ENCODE measurements around the gene ABCB10. TPM values are rescaled to one million over a fixed set of nuclear protein-coding genes. Genes with fewer than 3 reads are reported as not detected.
"Not testable (repeated sequence)": the region's sequence is repeated elsewhere in the genome, so short reads cannot be mapped to it uniquely, and the experiment has no call there.

The ABCB10 gene
- total RNA-seq: 10 to 100 TPM; 42.3 to 46.9 TPM

DNA sequence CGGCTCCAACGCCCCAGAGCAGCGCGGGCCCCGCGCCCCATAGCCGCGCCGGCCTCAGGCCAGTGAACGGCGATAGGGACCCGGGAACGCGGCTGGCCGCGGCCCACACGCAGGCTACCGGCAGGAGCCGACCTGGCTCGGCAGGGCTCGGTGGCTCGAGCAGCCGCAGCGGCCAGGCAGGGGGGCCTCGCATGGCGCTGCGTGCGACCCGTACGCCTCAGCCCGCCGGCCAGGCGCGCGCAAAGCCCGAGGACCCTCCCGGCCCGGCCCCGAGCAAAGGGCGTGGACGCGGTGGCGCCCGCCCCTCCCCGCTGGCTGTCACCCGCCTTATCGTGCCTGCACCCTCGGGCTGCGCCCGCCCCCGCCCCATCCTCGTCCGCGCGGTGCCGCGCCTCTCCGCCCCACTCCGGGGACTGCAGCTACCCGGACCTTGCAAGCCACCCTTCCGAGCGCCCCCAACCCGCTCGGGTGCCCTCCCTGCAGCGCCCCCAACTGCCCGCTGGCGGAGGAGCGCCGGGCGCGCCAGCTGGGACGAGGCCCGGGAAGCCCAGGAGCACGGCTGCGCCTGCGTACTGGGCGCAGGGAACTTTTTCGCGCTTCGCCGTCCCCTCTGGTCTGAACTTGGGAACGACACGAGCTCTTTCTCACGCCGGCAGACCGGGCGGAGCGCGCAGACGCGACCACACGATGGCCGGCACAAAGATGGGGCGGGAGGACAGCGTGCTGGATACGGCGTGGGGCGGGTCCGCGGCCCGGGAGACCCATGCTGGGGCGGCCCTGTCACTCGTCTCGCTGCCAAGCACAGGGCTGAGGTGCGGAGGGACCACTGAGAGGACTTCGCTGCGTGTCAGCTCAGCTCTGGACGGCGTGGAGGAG, at the start of gene ABCB10:
TSS of gene ABCB10 (minus strand) at position 248 of the 876 bp plus-strand sequence. CDS start at position 193, 55 bp downstream.
- CTCF ChIA-PET: interaction anchor here (0.7 to 2.1 kb wide), 6 partner anchors 41 to 1421 kb away, joined by 3 to 8 read pairs (median 4); partner anchors contain the start of gene URB2
- POLR2A ChIA-PET: interaction anchor here (0.6 to 1.9 kb wide), 6 partner anchors 38 to 118 kb away, joined by 3 to 11 read pairs (median 5); partner anchors contain the start of gene NUP133

GRCh38 chr1:229607370-229607769, 48.9 kb upstream of the ABCB10 start:
- ChIA-PET CTCF (no interaction called here), POLR2A (no interaction called here)

DNA sequence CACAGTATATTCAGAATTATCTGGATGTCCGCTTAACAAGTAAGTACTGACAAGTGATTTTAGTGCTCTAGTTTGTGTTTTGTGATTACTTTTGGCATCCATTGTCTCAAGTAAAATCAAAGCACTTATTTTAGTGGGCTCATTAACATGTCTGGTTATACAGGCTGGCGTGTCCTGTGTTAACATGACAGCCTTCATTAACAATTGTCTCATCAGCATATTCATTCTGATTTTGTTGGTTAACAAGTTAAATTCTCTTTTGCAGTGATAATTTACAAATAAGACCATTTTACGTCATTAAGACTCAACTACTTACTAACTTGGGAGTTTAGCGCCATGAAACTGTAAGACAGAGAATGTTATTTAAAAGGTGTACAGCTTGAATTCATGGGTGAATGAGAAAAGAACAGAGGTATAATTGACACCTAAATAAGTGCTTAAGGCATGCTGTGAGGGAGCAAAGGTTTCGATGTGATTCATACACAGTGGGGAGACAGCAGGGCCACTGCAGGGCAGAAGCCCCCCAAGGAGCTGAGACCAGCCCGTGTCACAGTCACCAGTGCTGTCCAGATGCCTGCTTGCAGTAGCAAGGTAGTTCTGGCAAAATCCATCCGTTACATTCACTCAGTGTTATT, 45.0 kb upstream of the ABCB10 start:
- CTCF ChIA-PET: no interaction called here
- POLR2A ChIA-PET: no interaction called here

DNA sequence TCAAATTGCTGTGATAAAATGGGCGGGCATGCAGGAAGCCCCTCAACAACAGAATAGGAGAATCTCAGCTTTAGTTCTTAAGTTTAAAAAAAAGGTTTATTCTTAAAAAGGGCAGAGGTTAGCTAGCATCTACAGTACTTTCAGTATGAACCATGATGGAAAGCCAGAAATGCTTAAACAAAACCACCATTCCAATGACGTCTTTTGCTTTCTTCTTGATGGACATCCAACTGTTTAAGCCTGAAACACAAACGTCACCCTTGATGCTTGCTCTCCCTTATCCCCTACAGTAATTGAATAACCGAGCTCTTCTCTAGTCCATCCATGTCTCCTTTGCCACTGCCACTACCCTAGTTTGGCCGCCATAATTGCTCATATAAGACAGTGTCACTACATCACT, 41.7 kb upstream of the ABCB10 start:
- ChIA-PET CTCF (no interaction called here), POLR2A (no interaction called here)

DNA sequence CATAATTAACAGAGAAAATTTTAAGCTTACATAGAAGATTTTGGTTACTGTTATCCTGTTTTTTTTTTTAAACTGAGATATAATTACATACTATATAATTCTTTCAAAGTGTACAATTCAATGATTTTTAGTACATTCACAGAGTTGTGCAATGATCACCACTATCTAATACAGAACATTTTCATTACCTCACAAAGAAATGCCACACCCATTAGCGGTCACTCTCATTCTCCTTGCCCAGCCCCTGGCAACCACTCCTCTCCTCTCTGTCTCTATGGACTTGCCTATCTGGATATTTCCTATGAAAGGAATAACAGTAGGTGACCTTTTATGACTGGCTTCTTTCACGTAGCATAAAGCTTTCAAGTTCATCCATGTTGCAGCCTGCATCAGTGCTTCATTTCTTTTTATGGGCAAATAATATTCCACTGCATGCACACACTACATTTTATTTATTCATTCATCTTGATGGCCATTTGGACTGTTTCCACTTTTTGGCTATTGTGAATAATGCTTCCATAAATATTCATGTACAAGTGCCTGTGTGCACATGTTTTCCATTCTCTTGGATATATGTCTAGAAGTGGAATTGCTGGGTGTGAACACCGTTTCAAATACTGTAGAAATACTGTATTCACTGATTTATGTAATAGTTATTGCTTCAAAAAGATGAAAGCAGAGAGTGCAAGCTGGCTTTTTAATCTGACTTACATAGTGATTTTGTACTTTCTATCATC, 40.9 kb upstream of the ABCB10 start:
- CTCF ChIA-PET: no interaction called here
- POLR2A ChIA-PET: no interaction called here

DNA sequence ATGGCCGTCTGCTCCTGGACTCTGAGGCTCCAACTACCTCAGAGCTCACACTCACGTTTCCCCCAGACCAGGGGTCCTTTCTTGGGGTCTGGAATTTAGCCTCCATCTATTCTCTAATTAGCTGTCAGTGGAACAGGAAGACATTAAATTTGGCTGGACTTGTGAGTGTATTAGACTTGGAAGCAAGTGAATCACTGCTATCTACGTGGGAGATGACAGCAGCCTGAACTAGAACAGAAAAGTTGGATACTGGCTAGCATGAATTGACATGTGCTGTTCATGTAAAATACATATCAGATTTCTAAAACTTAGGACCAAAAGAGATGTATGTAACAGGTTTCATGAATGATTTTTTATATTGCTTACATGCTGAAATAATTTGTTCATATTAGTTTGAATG, 39.4 kb upstream of the ABCB10 start:
- CTCF ChIA-PET: no interaction called here
- POLR2A ChIA-PET: no interaction called here

DNA sequence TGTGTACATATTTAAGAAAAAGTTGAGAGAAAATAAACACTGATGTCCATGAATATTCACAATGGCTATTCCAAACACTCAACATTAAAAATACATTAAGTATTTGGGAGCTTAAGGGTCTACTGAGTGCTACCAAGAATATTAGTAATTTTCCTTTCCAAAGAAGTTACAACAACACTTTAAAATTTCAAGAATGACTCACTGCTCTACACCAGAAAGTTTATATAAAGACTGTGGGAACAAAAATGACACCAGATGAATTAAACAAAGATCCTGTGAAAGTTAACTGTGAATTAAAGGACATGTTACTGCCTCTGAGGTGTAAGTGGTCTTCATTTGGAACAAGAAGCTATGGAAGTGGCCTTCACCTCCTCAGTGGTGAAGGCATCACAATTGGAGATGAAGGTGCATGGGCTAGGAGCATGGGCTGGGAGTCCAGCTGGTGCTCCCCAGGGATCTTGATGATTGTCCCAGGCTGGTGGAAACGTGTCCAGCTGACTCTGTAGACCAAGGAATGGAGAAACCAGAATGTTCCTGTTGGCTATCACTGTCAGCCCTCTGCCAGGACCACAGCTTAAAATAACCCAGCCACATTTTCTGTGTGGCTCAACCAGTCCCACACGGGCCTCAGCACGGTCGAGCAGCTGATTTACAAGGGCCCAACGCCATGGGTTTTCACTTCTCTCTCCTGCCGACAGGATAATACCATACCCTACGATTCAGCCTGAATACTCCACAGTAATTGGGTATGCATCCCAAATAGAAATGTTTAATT, 38.6 kb upstream of the ABCB10 start:
- ChIA-PET POLR2A (interaction anchor here (1.2 kb wide), 1 partner anchor 39 kb away, joined by 3 read pairs; the partner anchor contains the start of gene ABCB10), CTCF (interaction anchor here (0.6 kb wide), 1 partner anchor 11 kb away, joined by 3 read pairs; no protein-coding TSS in a partner anchor)

- POLR2A ChIA-PET, CTCF ChIA-PET: not testable (repeated sequence)
These were observed 37.4 kb upstream of the ABCB10 start for GRCh38 chr1:229595876-229596275.

DNA sequence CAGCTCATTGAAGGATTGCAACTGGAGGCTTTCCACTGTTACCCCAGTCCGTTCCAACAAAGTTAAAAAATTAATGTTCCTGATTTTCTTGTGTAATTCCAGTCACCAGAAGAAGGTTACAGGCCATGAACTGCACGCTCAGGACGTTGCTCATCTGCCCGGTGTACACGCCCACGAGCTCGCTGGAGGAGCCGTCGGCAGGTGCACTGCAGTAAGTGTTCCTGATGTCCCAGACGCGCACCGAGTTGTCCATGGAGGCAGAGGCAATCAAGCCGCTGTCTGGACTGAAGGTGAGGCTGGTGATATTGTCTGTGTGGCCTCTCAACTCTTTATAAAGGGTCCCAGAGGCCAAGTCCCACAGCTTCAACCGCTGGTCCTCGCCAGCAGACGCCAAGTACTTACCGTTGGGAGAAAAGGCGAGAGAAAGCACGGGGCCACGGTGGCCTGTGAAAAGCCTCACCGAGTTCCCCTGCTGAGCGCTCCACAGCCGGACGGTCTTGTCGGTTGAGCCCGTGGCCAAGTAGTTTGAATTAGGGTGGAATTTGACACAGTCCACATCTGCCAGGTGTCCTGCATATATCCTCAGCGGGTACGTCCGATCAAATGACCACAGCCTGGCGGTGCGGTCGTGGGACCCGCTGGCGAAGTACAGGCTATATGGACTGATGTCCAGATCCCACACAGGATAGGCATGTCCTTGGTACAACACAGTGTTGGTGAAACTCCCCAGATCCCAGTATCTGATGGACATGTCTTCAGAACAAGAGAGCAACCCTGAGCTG, 35.9 kb upstream of the ABCB10 start:
- ChIA-PET POLR2A (no interaction called here), CTCF (no interaction called here)

GRCh38 chr1:229593800-229594199, 35.3 kb upstream of the ABCB10 start:
- POLR2A ChIA-PET: no interaction called here

GRCh38 chr1:229590119-229590518, 31.6 kb upstream of the ABCB10 start:
- ChIA-PET POLR2A (no interaction called here), CTCF (no interaction called here)

More at GRCh38 chr1:229593800-229594199, 35.3 kb upstream of the ABCB10 start:
- CTCF ChIA-PET: no interaction called here

DNA sequence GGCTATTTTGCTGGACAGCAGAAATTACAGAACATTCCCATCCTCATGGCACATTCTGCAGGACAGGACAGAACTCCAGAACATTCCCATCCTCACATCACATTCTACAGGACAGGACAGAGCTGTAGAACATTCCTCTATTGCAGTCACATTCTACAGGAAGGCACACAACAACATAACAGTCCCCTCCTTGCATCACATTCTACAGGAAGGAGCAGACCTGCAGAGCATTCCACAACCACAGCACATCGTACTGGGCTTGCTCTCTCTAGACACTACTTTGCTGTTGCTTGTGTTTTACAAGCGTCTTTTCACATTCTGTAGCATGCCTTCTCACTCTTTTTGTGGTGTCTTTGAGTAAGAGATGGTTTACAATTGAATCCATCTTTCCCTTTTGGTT, 26.8 kb upstream of the ABCB10 start:
- CTCF ChIA-PET: no interaction called here
- POLR2A ChIA-PET: no interaction called here

DNA sequence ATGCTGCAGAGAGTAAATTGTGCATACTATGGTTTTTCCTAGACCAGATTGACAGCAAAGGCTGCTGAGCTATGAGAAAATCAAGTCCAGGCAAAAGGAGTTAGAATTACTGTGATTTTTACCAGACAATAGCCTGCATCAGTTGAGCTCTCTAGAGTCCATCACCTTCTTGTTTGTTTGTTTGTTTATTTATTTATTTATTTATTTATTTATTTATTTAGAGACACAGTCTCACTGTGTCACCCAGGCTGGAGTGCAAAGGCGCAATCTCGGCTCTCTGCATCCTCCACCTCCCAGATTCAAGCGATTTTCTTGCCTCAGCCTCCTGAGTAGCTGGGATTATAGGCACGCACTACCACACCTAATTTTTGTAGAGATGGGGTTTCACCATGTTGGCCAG, 24.2 kb upstream of the ABCB10 start:
- ChIA-PET POLR2A (no interaction called here), CTCF (no interaction called here)

DNA sequence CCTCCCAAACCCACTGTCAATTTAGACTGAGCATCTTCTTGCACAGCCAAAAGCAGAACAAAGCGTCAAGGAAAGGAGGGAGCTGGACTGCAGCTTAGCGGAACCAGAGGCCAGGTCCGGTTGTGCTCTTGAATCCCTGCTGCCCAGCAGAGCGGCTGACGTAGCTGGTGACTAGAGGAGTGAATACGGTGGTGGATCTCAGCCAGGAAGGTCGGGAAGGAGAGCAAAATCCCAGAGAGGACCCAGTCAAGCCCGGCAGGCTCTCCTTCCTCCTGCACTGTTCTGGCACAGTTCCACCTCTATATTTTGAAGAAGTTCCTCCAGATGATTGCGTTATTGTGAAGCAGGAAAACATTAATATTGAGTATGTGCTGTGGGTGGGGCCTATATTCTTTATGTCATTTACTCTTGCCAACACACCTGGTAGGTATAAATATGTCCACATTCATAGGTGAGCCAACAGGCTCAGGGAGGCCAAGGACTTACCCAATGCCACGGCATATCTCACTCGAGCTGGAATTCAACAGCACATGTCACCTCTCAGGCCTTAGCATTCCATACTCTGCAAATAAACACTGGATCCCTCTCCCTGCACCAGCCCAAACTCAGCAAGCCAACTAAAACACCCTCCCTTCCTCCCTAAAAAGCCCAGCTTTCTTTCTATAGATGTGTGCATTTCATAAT, 23.6 kb upstream of the ABCB10 start:
- POLR2A ChIA-PET: no interaction called here
- CTCF ChIA-PET: interaction anchor here (0.6 kb wide), 1 partner anchor 39 kb away, joined by 3 read pairs; no protein-coding TSS in a partner anchor

DNA sequence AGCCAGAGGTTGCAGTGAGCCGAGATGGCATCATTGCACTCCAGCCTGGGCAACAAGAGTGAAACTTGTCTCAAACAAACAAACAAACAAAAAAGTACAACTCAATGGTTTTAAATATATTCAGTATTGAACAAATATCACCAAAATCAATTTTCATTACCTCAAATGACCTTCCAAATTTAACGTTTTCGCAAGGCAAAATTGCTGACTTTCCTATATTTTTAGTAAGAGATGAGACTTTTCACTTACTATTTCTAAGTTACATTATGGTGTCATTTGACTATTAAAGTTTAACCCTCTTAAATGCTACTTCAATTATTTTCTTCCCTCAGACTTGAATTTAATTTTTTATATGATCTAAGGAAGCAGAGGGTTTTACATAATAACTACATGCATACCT, 23.0 kb upstream of the ABCB10 start:
- CTCF ChIA-PET: no interaction called here
- POLR2A ChIA-PET: no interaction called here

DNA sequence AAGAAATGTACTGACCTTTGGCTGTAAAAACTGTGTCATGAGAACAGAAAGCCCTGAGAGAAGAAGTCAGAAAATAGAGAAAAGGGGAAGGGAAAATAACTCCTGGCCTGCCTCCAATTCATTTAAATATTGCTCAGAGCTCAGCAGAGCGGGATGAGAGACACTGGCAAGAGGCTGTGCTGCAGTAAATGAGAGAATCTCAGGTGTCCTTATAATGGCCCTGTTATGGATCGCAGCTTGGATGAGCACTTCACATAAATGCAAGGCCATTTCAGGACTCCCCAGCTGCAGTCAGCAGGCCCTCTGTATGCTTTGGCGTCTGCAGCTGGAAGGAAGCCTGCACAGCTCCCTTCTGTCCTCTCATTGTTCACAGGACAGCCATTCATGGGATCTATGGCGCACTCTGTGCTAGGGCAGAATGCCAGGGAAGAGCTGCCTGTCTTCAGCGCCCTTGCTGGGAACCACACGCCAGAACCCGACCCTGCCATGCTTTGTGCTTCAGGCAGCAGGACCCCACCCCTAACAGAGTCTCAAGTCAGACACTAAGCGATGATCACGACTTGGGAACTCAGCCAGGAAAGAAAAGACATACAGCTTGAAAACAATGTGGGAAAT, 20.7 kb upstream of the ABCB10 start:
- CTCF ChIA-PET: no interaction called here
- POLR2A ChIA-PET: interaction anchor here (0.5 to 0.8 kb wide), 2 partner anchors 36 to 72 kb away, joined by 3 read pairs; no protein-coding TSS in a partner anchor

DNA sequence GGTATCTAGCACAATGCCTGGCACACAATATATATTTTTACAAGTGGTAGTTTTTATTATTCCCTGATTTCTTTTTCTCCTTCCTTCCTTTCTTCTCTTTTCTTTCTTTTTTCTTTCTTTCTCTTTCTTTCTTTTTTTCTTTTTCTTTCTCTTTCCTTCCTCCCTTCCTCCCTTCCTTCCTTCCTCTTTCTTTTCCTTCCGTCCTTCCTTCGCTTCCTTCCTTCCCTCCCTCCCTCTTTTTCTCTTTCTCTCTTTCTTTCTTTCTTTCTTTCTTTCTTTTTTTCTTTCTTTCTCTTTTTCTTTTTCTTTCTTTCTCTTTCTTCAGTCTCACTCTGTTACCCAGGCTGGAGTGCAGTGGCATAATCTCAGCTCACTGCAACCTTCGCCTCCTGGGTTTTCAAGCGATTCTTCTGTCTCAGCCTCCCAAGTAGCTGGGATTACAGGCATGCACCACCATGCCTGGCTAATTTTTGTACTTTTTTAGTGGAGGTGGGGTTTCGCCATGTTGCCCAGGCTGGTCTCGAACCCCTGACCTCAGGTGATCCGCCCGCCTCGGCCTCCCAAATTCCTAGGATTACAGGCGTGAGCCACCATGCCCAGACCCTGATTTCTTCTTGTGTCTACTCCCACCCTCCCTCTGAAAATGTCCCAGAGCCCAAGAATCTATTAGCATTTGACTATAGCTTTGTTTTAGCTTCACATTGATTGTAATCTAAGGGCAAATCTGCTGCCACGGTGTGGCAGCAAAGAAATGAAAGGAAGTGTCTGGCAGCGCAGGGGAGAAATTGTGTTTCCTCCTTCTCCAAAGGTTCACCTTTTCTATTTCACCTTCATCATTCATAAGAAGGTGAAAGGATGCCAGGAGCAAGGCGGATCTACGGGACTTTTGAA, 19.9 kb upstream of the ABCB10 start:
- ChIA-PET CTCF (no interaction called here), POLR2A (interaction anchor here (0.8 kb wide), 1 partner anchor 73 kb away, joined by 3 read pairs; no protein-coding TSS in a partner anchor)

Data from activated CD8-positive, alpha-beta memory T cell treated with anti-CD3 and anti-CD28 coated beads for 36 hours (primary cell).